ENCODE results near the gene TBC1D8. TPM values are rescaled to one million over a fixed set of nuclear protein-coding genes. Genes with fewer than 3 reads are reported as not detected.
A peak's percentile ranks its signal among the peaks of the same experiment; 100 is the strongest.

The TBC1D8 gene
- total RNA-seq, 1 donor from 2014 or later = 45.0 TPM

- peaks cover 84% of the 10 kb centered on the region for H3K4me1 ChIP-seq
- no peaks in the 10 kb centered on the region for H3K36me3 ChIP-seq
- no peaks in the 10 kb centered on the region for H3K9me3 ChIP-seq (replicated peaks)
- no peak for TF ChIP-seq CTCF (IDR thresholded peaks at IDR 0.05; ENCODE audit: borderline replicate concordance)
- no peaks in the 10 kb centered on the region for H3K27me3 ChIP-seq (ENCODE audit: low read depth)
- H3K4me3 ChIP-seq = no peak overlapping the region
- intact Hi-C loops (cut with micrococcal nuclease) = no loop called here
- DNase-seq = no peak
- H3K27ac ChIP-seq (replicated peaks) = peak overlapping the region; percentile 57
Measured at GRCh38 chr2:101145406-101145805, 5.8 kb downstream of the TBC1D8 start.

GRCh38 chr2:101142163-101142562, 9.0 kb downstream of the TBC1D8 start:
- intact Hi-C loops (cut with micrococcal nuclease) = no loop called here
- Histone ChIP-seq H3K4me1 (peaks cover 79% of the 10 kb centered on the region), H3K9me3 (replicated peaks) (no peaks in the 10 kb centered on the region), H3K36me3 (no peaks in the 10 kb centered on the region), H3K27me3 (ENCODE audit: low read depth) (no peaks in the 10 kb centered on the region), H3K4me3 (no peak overlapping the region), H3K27ac (replicated peaks) (no peak overlapping the region)
- no peak for DNase-seq
- no peak for TF ChIP-seq CTCF (IDR thresholded peaks at IDR 0.05; ENCODE audit: borderline replicate concordance)

GRCh38 chr2:101140978-101141655, 10.1 kb downstream of the TBC1D8 start:
- Histone ChIP-seq H3K36me3 (no peaks in the 10 kb centered on the region), H3K4me3 (peak overlapping the region; percentile 42), H3K27me3 (ENCODE audit: low read depth) (no peaks in the 10 kb centered on the region), H3K4me1 (peaks cover 68% of the 10 kb centered on the region), H3K9me3 (replicated peaks) (no peaks in the 10 kb centered on the region), H3K27ac (replicated peaks) (peak overlapping the region; percentile 74)
- intact Hi-C loops (cut with micrococcal nuclease) = no loop called here
- DNase-seq = no peak
- TF ChIP-seq CTCF (IDR thresholded peaks at IDR 0.05; ENCODE audit: borderline replicate concordance) = no peak

GRCh38 chr2:101140237-101140636, 10.9 kb downstream of the TBC1D8 start:
- DNase-seq = peak; percentile 26
- Histone ChIP-seq H3K27ac (replicated peaks) (peak overlapping the region; percentile 74), H3K36me3 (no peaks in the 10 kb centered on the region), H3K4me3 (peak overlapping the region; percentile 42), H3K4me1 (peaks cover 66% of the 10 kb centered on the region), H3K9me3 (replicated peaks) (no peaks in the 10 kb centered on the region), H3K27me3 (ENCODE audit: low read depth) (no peaks in the 10 kb centered on the region)
- TF ChIP-seq CTCF (IDR thresholded peaks at IDR 0.05; ENCODE audit: borderline replicate concordance) = no peak
- intact Hi-C loops (cut with micrococcal nuclease) = no loop called here

GRCh38 chr2:101139495-101139894, 11.7 kb downstream of the TBC1D8 start:
- Histone ChIP-seq H3K27me3 (ENCODE audit: low read depth) (no peaks in the 10 kb centered on the region), H3K4me3 (no peak overlapping the region), H3K27ac (replicated peaks) (peak overlapping the region; percentile 74), H3K4me1 (peaks cover 60% of the 10 kb centered on the region), H3K9me3 (replicated peaks) (no peaks in the 10 kb centered on the region), H3K36me3 (no peaks in the 10 kb centered on the region)
- DNase-seq = no peak
- intact Hi-C loops (cut with micrococcal nuclease) = no loop called here
- TF ChIP-seq CTCF (IDR thresholded peaks at IDR 0.05; ENCODE audit: borderline replicate concordance) = no peak
